VCaP (cell line): ENCODE data around the gene CADM2.
A peak's percentile ranks its signal among the peaks of the same experiment; 100 is the strongest.

ENCODE experiments used
- H3K27ac ChIP-seq: fragments of 450-650 bp; 2 replicates; pipeline ENCODE4 v1.5.1; 2017
- TF ChIP-seq, protein P1 (sequence below): fragments of 450-650 bp; conservative IDR thresholded peaks from 2 replicates; pipeline ENCODE4 v1.5.1; 2017; ENCODE audit warnings: mild to moderate bottlenecking, moderate library complexity

The CADM2 gene

DNA sequence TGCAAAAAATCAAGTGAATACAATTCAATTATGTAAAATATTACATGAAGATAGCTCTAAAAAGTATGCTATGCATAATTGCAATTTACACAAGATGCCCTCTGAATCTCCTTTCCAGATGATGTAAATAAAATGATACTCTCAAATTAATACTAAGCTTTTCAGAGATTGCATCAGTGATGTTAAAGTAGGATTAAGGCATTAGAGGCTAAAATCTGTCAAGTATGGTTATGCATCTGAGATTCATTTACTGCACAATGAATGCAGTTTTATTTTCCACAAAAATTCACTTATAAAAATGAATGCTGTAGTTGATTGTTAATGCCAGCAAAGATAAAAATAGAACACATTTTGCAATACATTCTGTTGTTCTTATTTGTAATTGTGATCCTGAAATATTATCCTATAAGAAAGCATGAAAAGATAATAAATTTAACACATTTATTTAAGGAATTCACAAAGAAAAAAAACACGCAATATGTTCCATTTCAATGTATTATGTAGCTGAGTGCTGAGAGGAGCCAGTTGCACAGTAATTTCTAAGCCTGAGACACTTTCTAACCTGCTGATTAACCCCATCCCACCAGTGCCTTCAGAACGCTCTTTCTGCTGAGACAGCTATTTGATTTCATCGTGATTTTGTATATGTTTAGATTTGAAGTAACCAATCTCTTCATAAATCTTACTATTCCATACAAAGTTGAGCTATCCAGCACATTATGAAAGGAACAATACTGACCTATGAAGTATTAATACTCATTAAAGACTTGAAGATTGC lies 224.4 kb downstream of the CADM2 start:
- no peak overlapping the region for H3K27ac ChIP-seq
- TF ChIP-seq, protein P1, sequence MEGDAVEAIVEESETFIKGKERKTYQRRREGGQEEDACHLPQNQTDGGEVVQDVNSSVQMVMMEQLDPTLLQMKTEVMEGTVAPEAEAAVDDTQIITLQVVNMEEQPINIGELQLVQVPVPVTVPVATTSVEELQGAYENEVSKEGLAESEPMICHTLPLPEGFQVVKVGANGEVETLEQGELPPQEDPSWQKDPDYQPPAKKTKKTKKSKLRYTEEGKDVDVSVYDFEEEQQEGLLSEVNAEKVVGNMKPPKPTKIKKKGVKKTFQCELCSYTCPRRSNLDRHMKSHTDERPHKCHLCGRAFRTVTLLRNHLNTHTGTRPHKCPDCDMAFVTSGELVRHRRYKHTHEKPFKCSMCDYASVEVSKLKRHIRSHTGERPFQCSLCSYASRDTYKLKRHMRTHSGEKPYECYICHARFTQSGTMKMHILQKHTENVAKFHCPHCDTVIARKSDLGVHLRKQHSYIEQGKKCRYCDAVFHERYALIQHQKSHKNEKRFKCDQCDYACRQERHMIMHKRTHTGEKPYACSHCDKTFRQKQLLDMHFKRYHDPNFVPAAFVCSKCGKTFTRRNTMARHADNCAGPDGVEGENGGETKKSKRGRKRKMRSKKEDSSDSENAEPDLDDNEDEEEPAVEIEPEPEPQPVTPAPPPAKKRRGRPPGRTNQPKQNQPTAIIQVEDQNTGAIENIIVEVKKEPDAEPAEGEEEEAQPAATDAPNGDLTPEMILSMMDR = no peak

DNA sequence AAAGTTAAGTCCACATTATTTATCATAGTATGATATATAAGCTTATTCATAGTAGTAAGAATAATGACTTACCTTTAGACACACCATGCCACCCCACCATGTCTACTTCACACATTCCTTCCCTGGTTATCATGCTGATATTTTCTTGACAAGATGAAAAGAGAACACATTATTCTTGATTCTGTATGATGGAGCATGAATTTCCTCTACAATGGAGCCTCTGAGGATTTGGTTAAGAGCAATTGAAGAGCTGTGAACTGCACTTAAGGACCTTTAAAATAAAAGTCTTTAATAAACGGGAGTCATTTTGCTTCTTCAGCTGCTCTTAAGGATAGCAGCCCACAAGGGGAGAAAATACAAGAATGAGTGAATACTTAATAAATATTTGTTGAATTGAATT lies 226.7 kb downstream of the CADM2 start:
- TF ChIP-seq, protein P1 = no peak
- H3K27ac ChIP-seq = no peak overlapping the region

DNA sequence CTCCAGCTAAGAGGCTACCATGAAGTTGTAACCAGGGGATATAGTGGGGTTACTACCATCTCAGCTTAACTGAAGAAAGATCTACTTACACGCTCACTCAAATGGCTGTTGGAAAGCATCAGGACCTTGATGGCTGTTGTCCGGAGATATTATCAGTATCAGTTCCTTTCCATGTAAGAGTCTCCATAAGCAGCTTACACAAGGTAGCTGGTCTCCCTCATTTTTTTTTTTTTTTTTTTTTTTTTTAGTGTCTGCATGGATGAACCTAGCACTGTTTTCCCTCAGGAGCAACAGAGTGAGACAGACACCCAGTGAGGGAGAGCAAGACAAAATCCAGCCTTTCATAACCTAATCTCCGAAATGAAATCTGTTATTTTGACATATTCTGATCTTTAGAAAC lies 230.9 kb downstream of the CADM2 start:
- TF ChIP-seq, protein P1 = no peak
- no peak overlapping the region for H3K27ac ChIP-seq

DNA sequence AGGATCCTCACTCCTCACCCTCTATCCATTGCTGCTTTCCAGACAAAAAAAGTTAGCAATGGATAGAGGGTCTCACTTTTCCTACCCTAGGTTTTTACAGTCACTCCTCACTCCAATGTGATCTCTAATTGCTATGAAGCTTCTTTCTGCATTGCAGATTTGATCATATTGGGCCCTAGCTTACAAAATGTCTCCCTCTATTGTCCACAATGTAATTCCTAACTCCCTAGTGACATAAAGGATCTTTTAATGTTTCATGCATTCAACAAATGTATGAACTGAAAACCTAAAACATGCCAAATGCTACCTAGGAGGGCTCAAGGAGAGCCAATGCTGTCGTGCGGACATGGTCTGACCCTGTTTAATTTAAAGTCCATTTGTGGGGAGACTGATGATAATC lies 234.8 kb downstream of the CADM2 start:
- TF ChIP-seq, protein P1 = peak; percentile 74
- H3K27ac ChIP-seq = no peak overlapping the region

DNA sequence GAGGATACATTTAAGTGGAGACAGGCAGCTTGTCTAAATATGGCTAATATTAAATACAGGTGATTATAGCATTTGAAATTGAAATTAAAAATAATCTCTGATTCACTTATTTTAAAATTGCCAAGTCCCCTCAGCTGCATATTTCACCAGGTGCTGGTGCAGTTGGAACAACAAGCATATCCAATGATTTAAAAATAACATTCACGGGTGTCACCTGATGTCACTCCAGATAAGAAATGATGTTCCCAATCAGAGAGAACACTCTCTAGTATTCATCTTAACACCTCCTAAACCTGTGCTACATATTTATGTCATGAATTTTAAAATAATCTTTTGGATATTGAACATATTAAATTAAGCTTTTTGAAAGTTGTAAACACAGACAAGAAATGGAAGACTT lies 249.9 kb downstream of the CADM2 start:
- H3K27ac ChIP-seq = no peak overlapping the region
- TF ChIP-seq, protein P1 = no peak

DNA sequence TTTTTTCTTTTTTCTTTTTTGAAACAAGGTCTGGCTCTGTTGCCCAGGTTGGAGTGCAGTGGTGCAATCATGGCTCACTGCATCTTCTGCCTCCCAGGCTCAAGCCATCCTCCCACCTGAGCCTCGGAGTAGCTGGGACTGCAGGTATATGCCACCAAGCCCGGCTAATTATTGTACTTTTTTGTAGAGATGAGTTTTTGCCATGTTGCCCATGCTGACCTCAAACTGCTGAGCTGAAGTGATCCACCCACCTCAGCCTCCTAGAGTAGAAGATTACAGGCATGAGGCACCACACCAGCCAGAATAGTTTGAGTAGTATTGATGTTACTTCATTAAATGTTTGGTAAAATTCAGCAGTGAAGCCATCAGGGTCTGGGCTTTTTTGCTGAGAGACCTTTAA lies 251.8 kb downstream of the CADM2 start:
- H3K27ac ChIP-seq = no peak overlapping the region
- TF ChIP-seq, protein P1 = no peak

DNA sequence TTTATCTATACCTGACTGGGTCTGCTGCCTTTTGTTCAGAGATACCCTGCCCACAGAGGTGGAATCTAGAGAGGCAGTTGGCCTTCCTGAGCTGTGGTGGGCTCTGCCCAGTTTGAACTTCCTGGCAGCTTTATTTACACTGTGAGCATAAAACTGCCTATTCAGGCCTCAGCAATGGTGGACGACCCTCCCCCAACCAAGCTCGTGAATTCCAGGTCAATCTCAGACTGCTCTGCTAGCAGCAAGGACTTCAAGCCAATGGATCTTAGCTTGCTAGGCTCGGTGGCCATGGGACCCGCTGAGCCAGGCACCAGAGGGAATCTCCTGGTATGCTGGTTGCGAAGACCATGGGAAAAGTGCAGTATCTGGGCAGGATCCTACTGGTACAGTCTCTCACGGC lies 270.2 kb downstream of the CADM2 start:
- no peak overlapping the region for H3K27ac ChIP-seq
- TF ChIP-seq, protein P1 = no peak
